HepG2 (cell line): ENCODE results near the gene FKBP8. TPM values are rescaled to one million over a fixed set of nuclear protein-coding genes. Genes with fewer than 3 reads are reported as not detected.

Source experiments
- ATAC-seq: fragments of 200-7000 bp; cut with Tn5 transposase; 3 replicates; pipeline ENCODE4 v1.9.1; 2020; ENCODE audit warnings: mild to moderate bottlenecking, moderate library complexity
- BruUV-seq: library from RNA; stranded (reverse); fragments of 400-500 nt; replicated peaks from 2 replicates; lab custom pipeline; 2021; lab: Mats Ljungman, UMichigan
- CTCF ChIA-PET: fragments of 300-600 bp; formaldehyde crosslinking; extraction: SDS; loops from one replicate; lab custom pipeline; 2021; ENCODE audit warnings: low total read pairs, inconsistent platforms, low intra/inter-chr PET ratio; lab: Yijun Ruan, JAX
- POLR2A ChIA-PET: fragments of 350-600 bp; sonication (Branson Sonifier 250); formaldehyde crosslinking; loops from one replicate; lab custom pipeline; 2020; ENCODE audit warnings: antibody characterized with exemption, inconsistent platforms; lab: Yijun Ruan, JAX
- DNase-seq: peaks from one replicate; pipeline ENCODE4 v3.0.0-alpha.2; 2015; ENCODE audit warnings: low spot score
- FAIRE-seq: peaks from 3 replicates; lab custom pipeline; 2011; peaks lifted over from hg19 to GRCh38; lab: Jason Lieb, UNC
- H2AFZ ChIP-seq: one replicate; pipeline ENCODE4 v1.6.1; 2011; ENCODE audit warnings: low read length, inconsistent platforms
- H3K27ac ChIP-seq: fragments of 300-600 bp; 3 replicates; pipeline ENCODE4 v1.8.0; 2011; ENCODE audit warnings: mixed run types, mild to moderate bottlenecking, mixed read lengths, low read length, inconsistent platforms; ENCODE audit not compliant: insufficient read depth; ENCODE audit errors: extremely low read length
- H3K27me3 ChIP-seq, 2 experiments: fragments of 200-600 bp in 1 of 2; 2 replicates in 1 of 2; 3 replicates in 1 of 2; pipeline versions ENCODE4 v1.6.0 to v1.8.0; 2011; ENCODE audit warnings: low read length in 2 of 2, mild to moderate bottlenecking in 2 of 2, moderate library complexity in 2 of 2, inconsistent platforms in 1 of 2; ENCODE audit not compliant: insufficient read depth in 2 of 2, control insufficient read depth in 1 of 2
- H3K36me3 ChIP-seq, 2 experiments: fragments of 200-600 bp in 1 of 2; replicated peaks in 1 of 2; 2 replicates in 1 of 2; 3 replicates in 1 of 2; pipeline versions ENCODE4 v1.5.1 to v1.8.0; 2011; ENCODE audit warnings: low read length in 2 of 2, inconsistent platforms in 1 of 2; ENCODE audit not compliant: insufficient read depth in 2 of 2, control insufficient read depth in 1 of 2
- H3K4me1 ChIP-seq: 2 replicates; pipeline ENCODE4 v1.5.1; 2012; ENCODE audit warnings: low read length, inconsistent platforms; ENCODE audit not compliant: insufficient read depth
- H3K4me2 ChIP-seq: 2 replicates; pipeline ENCODE4 v1.6.0; 2011; ENCODE audit warnings: low read depth, low read length, inconsistent platforms
- H3K4me3 ChIP-seq, 3 experiments: fragments of 200-600 bp in 1 of 3; sonication (generic), shearing (Covaris generic) in 1 of 3; replicated peaks in 1 of 3; 2 replicates each; pipeline ENCODE4 v1.5.1; 2011 to 2016; ENCODE audit warnings: low read length in 3 of 3, inconsistent platforms in 2 of 3, low read depth in 2 of 3, mild to moderate bottlenecking in 2 of 3, control low read depth in 1 of 3, mixed read lengths in 1 of 3; ENCODE audit not compliant: insufficient read depth in 1 of 3
- H3K79me2 ChIP-seq: one replicate; pipeline ENCODE4 v1.6.1; 2011; ENCODE audit warnings: low read length, inconsistent platforms; ENCODE audit not compliant: insufficient read depth
- H3K9ac ChIP-seq: 2 replicates; pipeline ENCODE4 v1.6.0; 2011; ENCODE audit warnings: mild to moderate bottlenecking, low read depth, low read length, inconsistent platforms; ENCODE audit not compliant: insufficient read depth
- H3K9me3 ChIP-seq: 2 replicates; pipeline ENCODE4 v1.5.1; 2012; ENCODE audit warnings: mild to moderate bottlenecking, low read length
- H4K20me1 ChIP-seq: 2 replicates; pipeline ENCODE4 v1.6.0; 2011; ENCODE audit warnings: inconsistent platforms, mild to moderate bottlenecking, low read length, moderate library complexity; ENCODE audit not compliant: insufficient read depth
- CENPT ChIP-seq: sonication (generic); formaldehyde crosslinking; IDR thresholded peaks from 2 replicates; pipeline ENCODE4 v1.8.0; 2022; ENCODE audit warnings: low read depth, mild to moderate bottlenecking, moderate library complexity, missing genetic modification reagents
- PCBP2 ChIP-seq: fragments of 200-400 bp; formaldehyde crosslinking; optimal IDR thresholded peaks from 2 replicates; pipeline ENCODE3; 2018; ENCODE audit warnings: low read length, low read depth; ENCODE audit not compliant: poor library complexity, severe bottlenecking
- WGBS: methylation state at CpG from one replicate; pipeline ENCODE4 v1.1.6; 2017; ENCODE audit warnings: low lambda C conversion rate; 5-methylcytosine and 5-hydroxymethylcytosine counted together
- in situ Hi-C: cut with HindIII; loops from 2 replicates; pipeline ENCODE4 v1.10.0; 2017; ENCODE audit warnings: low pct_unique_long_range_greater_than_20kb; ENCODE audit not compliant: extremely low pct_ligation_motif_present
- intact Hi-C: fragments of 100-400 bp; cut with micrococcal nuclease; formaldehyde crosslinking; loops from one replicate; pipeline ENCODE4 v1.10.0; 2022; ENCODE audit not compliant: unreplicated experiment
- polyA plus RNA-seq, 8 experiments: library from polyadenylated mRNA; depleted of rRNA in 3 of 8; stranded (reverse) in 7 of 8; unstranded in 1 of 8; fragments of >200 nt; fragmentation: Illumina TruSeq in 4 of 8; extraction: Trizol in 4 of 8; gene quantifications; 2 replicates each; pipeline versions ENCODE4 v1.2.1 to v1.2.3, GENCODE V29; 2011 to 2016; ENCODE audit warnings: low read depth in 4 of 8, missing spikeins in 1 of 8, mixed read lengths in 1 of 8; ENCODE audit not compliant: insufficient read depth in 1 of 8
- total RNA-seq, 5 experiments: library from RNA; depleted of rRNA; stranded (reverse); fragments of >200 nt; fragmentation: Illumina TruSeq; extraction: Trizol; gene quantifications; 2 replicates each; pipeline ENCODE4 v1.2.3, GENCODE V29; 2016; ENCODE audit warnings: low read depth in 1 of 5
- TF ChIP-seq, protein P1 (sequence below): sonication (generic); formaldehyde crosslinking; IDR thresholded peaks from 2 replicates; pipeline ENCODE4 v1.4.0; 2020; ENCODE audit warnings: missing genetic modification reagents, borderline replicate concordance
- TF ChIP-seq, protein P2 (sequence below): sonication (generic); formaldehyde crosslinking; IDR thresholded peaks from 2 replicates; pipeline ENCODE4 v1.8.1; 2023; ENCODE audit warnings: mild to moderate bottlenecking, missing genetic modification reagents
- TF ChIP-seq, protein P3 (sequence below): sonication (generic); formaldehyde crosslinking; IDR thresholded peaks from 2 replicates; pipeline ENCODE4 v1.5.1; 2020; ENCODE audit warnings: mild to moderate bottlenecking, missing genetic modification reagents

Gene FKBP8
- total and polyA plus RNA-seq, 2 of the 13 experiments (the other 11 are each of a cell fraction or from before 2014, with no cell fraction given) = 81.7 to 93.9 TPM

DNA sequence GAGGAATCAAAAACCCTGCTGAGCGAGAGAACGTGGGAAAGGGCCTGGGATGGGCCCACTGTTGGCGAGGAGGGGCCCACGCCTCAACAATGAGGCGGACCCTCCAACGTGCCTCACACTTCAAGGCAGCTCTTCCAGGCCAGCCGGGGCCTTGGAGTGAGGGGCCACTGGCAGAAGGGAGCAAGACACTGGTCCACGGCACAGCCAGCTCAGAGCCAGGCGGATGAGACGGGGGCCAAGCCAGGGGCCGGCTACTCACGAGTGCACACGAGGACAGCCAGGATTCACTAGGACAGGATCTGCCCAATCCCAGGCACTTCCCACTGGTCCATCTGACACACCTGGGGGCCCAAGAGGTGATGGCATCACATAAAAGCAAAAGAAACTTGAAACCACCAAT is 42.0 kb downstream of the FKBP8 start:
- POLR2A ChIA-PET = no interaction called here
- intact Hi-C loops = no loop called here
- FAIRE-seq = no peak
- CTCF ChIA-PET = no interaction called here
- peaks cover 80% of the 10 kb centered on the region; the same call in 1 of the 2 replicates for H4K20me1 ChIP-seq
- ATAC-seq = no peak
- no TSS peak for BruUV-seq
- DNase-seq = no peak
- H3K27me3 ChIP-seq = no peaks in the 10 kb centered on the region
- no peak overlapping the region for H3K9ac ChIP-seq
- H3K4me2 ChIP-seq = no peak overlapping the region
- H3K36me3 ChIP-seq = peaks cover 0 to 6% of the 10 kb centered on the region in 2 experiments; a peak in 1 of 5 replicates
- TF ChIP-seq, protein P1, sequence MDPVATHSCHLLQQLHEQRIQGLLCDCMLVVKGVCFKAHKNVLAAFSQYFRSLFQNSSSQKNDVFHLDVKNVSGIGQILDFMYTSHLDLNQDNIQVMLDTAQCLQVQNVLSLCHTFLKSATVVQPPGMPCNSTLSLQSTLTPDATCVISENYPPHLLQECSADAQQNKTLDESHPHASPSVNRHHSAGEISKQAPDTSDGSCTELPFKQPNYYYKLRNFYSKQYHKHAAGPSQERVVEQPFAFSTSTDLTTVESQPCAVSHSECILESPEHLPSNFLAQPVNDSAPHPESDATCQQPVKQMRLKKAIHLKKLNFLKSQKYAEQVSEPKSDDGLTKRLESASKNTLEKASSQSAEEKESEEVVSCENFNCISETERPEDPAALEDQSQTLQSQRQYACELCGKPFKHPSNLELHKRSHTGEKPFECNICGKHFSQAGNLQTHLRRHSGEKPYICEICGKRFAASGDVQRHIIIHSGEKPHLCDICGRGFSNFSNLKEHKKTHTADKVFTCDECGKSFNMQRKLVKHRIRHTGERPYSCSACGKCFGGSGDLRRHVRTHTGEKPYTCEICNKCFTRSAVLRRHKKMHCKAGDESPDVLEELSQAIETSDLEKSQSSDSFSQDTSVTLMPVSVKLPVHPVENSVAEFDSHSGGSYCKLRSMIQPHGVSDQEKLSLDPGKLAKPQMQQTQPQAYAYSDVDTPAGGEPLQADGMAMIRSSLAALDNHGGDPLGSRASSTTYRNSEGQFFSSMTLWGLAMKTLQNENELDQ = no peak
- no peak for TF ChIP-seq CENPT (CRISPR knock-in tag)
- TF ChIP-seq, protein P2, sequence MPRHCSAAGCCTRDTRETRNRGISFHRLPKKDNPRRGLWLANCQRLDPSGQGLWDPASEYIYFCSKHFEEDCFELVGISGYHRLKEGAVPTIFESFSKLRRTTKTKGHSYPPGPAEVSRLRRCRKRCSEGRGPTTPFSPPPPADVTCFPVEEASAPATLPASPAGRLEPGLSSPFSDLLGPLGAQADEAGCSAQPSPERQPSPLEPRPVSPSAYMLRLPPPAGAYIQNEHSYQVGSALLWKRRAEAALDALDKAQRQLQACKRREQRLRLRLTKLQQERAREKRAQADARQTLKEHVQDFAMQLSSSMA (CRISPR knock-in tag) = no peak
- TF ChIP-seq PCBP2 = no peak
- TF ChIP-seq, protein P3, sequence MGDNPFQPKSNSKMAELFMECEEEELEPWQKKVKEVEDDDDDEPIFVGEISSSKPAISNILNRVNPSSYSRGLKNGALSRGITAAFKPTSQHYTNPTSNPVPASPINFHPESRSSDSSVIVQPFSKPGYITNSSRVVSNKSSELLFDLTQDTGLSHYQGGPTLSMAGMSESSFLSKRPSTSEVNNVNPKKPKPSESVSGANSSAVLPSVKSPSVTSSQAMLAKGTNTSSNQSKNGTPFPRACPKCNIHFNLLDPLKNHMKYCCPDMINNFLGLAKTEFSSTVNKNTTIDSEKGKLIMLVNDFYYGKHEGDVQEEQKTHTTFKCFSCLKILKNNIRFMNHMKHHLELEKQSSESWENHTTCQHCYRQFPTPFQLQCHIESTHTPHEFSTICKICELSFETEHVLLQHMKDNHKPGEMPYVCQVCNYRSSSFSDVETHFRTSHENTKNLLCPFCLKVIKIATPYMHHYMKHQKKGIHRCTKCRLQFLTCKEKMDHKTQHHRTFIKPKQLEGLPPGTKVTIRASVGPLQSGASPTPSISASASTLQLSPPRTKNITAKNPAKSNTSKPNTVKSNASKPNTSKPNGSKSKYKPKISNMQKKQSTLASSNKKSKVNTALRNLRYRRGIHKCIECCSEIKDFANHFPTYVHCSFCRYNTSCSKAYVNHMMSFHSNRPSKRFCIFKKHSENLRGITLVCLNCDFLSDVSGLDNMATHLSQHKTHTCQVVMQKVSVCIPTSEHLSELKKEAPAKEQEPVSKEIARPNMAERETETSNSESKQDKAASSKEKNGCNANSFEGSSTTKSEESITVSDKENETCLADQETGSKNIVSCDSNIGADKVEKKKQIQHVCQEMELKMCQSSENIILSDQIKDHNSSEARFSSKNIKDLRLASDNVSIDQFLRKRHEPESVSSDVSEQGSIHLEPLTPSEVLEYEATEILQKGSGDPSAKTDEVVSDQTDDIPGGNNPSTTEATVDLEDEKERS (CRISPR knock-in tag) = no peak
- TF ChIP-seq, all 625 proteins: peak for 0
- in situ Hi-C loops = no loop called here
- H3K27ac ChIP-seq = no peak overlapping the region
- 85% methylated on average over 8 of the region's 13 CpGs for WGBS
- H3K4me1 ChIP-seq = peaks cover 55% of the 10 kb centered on the region
- no peaks in the 10 kb centered on the region for H3K9me3 ChIP-seq
- peaks cover 94% of the 10 kb centered on the region for H3K79me2 ChIP-seq
- H3K4me3 ChIP-seq = no peak overlapping the region
- no peak overlapping the region for H2AFZ ChIP-seq
